ENCODE data around the gene ALCAM. TPM values are rescaled to one million over a fixed set of nuclear protein-coding genes. Genes with fewer than 3 reads are reported as not detected.
"Not testable (repeated sequence)": the region's sequence is repeated elsewhere in the genome, so short reads cannot be mapped to it uniquely, and the experiment has no call there.

The ALCAM gene
- total RNA-seq, 1 donor from 2014 or later, result 28.6 TPM

DNA sequence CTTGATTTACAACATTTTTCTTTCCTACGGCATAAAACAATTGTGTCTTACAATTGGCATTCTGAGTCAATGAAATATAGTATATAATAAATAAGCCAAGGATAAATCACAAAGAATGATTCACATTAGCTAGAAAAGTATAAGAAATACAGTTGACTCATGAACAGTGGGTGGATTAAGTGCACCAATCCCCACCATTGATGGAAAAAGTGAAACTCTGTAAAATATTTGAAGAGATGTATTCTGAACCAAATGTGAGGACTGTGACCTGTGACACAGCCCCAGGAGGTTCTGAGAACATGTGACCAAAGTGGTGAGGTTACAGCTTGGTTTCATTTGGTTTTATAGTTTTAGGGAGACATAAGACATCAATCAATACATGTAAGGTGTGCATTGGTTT, 227.5 kb downstream of the ALCAM start:
- DNase-seq (ENCODE audit: low spot score, unreplicated experiment), result no peak
- Mint-ChIP-seq H3K4me3 (ENCODE audit: low read depth) (no peak overlapping the region), H3K27me3 (no peaks in the 10 kb centered on the region), H3K9me3 (ENCODE audit: low read depth) (peaks cover 4% of the 10 kb centered on the region), H3K36me3 (ENCODE audit: insufficient read depth) (no peaks in the 10 kb centered on the region), H3K4me1 (ENCODE audit: low read depth) (no peaks in the 10 kb centered on the region), H3K27ac (no peak overlapping the region)
- TF ChIP-seq, protein P1, sequence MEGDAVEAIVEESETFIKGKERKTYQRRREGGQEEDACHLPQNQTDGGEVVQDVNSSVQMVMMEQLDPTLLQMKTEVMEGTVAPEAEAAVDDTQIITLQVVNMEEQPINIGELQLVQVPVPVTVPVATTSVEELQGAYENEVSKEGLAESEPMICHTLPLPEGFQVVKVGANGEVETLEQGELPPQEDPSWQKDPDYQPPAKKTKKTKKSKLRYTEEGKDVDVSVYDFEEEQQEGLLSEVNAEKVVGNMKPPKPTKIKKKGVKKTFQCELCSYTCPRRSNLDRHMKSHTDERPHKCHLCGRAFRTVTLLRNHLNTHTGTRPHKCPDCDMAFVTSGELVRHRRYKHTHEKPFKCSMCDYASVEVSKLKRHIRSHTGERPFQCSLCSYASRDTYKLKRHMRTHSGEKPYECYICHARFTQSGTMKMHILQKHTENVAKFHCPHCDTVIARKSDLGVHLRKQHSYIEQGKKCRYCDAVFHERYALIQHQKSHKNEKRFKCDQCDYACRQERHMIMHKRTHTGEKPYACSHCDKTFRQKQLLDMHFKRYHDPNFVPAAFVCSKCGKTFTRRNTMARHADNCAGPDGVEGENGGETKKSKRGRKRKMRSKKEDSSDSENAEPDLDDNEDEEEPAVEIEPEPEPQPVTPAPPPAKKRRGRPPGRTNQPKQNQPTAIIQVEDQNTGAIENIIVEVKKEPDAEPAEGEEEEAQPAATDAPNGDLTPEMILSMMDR (IDR thresholded peaks at IDR 0.05; ENCODE audit: unreplicated experiment), result no peak

DNA sequence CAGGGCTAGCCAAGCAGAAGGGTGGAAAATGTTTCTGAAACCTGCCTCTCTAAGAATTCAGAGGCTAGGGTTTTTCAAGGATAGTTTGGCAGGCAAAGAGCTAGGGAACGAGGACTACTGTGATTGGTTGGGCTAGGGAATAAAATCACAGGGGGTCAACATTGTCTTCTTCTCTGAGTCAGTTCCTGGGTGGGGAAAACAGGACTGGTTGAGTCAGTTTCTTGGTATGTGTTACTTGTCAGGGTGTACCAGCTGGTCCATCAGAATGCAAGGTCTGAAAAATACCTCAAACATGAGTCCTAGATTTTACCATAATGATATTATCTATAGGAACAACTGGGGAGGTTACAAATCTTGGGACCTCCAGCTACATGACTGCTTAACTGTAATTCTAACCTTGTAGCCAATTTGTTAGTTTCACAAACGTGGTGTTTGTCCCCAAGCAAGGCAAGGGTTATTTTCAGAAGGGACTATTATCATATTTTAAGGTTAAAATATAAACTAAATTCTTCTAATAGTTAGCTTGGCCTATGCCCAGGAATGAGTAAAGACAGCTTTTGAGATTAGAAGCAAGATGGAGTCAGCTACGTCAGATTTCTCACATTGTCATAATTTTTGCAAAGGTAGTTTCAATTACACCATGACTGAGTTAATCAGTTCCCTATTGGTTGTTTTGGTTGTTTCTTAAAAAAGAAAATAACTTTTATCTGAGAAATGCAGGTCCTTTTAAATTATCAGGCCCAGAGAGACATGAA, 231.5 kb downstream of the ALCAM start:
- Mint-ChIP-seq H3K27me3 (no peaks in the 10 kb centered on the region), H3K9me3 (ENCODE audit: low read depth) (peaks cover 7% of the 10 kb centered on the region), H3K27ac (no peak overlapping the region), H3K4me3 (ENCODE audit: low read depth) (no peak overlapping the region), H3K36me3 (ENCODE audit: insufficient read depth) (no peaks in the 10 kb centered on the region), H3K4me1 (ENCODE audit: low read depth) (no peaks in the 10 kb centered on the region)
- no peak for DNase-seq (ENCODE audit: low spot score, unreplicated experiment)
- TF ChIP-seq, protein P1 (IDR thresholded peaks at IDR 0.05; ENCODE audit: unreplicated experiment), result no peak

DNA sequence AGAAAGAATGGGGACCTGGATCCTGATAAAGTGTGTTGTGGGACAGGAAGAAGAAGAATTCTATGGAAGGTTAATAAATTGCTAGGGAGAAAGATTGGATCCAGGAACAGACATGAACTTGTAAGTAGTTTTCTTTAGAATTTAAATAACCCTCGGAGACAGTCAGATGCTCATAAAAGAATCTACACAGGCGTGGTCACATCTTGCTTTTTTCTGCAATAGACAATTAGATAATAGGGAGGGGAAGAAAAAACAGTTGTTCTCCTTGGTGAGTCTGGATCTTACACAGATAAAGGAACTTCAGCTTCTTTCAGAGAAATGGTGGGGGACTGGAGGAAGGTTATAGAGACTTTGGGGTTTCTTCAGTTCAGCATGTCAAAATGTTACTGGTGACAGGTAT, 232.6 kb downstream of the ALCAM start:
- H3K4me3 Mint-ChIP-seq (ENCODE audit: low read depth), result no peak overlapping the region
- no peak for DNase-seq (ENCODE audit: low spot score, unreplicated experiment)
- H3K27me3 Mint-ChIP-seq, result no peaks in the 10 kb centered on the region
- H3K36me3 Mint-ChIP-seq (ENCODE audit: insufficient read depth), result no peaks in the 10 kb centered on the region
- TF ChIP-seq, protein P1 (IDR thresholded peaks at IDR 0.05; ENCODE audit: unreplicated experiment), result no peak
- no peaks in the 10 kb centered on the region for H3K4me1 Mint-ChIP-seq (ENCODE audit: low read depth)
- H3K27ac Mint-ChIP-seq, result no peak overlapping the region
- H3K9me3 Mint-ChIP-seq (ENCODE audit: low read depth), result peaks cover 7% of the 10 kb centered on the region

DNA sequence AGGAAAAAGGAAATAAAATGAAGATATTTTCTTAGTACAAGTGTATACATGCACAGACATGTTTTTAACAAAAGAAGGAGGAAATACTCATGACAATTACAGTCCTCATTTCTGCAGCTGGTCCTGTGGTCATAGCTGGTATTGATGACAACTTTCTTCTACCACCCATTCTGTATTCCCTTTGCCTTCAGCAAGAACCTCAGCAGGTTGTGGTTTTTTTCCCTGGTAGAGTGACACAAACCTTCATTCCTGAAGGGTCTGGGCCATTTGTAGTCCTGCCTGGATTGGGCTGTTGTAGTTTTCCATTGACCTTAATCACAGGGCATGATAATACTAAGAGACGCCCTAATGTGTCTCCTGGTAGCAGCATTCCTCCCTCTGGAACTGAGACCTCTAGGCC, 235.0 kb downstream of the ALCAM start:
- not testable (repeated sequence) for H3K36me3 Mint-ChIP-seq (ENCODE audit: insufficient read depth); H3K4me1 Mint-ChIP-seq (ENCODE audit: low read depth); H3K27ac Mint-ChIP-seq; H3K9me3 Mint-ChIP-seq (ENCODE audit: low read depth); H3K27me3 Mint-ChIP-seq; H3K4me3 Mint-ChIP-seq (ENCODE audit: low read depth); DNase-seq (ENCODE audit: low spot score, unreplicated experiment)

DNA sequence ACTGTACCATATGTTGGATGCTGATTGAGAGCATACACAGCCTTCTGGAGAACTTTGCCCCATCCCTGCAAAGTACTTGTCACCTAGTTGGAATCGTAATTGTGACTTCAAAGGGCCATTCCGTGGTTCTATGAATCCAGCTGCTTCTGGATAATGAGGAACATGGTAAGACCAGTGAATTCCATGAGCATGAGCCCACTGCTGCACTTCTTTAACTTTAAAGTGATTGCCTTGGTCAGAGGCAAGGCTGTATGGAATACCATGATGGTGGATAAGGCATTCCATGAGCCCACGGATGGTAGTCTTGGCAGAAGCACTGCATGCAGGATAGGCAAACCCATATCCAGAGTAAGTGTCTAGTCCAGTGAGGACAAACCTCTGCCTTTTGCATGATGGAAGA, 235.6 kb downstream of the ALCAM start:
- H3K36me3 Mint-ChIP-seq (ENCODE audit: insufficient read depth); H3K9me3 Mint-ChIP-seq (ENCODE audit: low read depth); H3K27ac Mint-ChIP-seq; DNase-seq (ENCODE audit: low spot score, unreplicated experiment); H3K4me1 Mint-ChIP-seq (ENCODE audit: low read depth); H3K4me3 Mint-ChIP-seq (ENCODE audit: low read depth); H3K27me3 Mint-ChIP-seq: not testable (repeated sequence)

DNA sequence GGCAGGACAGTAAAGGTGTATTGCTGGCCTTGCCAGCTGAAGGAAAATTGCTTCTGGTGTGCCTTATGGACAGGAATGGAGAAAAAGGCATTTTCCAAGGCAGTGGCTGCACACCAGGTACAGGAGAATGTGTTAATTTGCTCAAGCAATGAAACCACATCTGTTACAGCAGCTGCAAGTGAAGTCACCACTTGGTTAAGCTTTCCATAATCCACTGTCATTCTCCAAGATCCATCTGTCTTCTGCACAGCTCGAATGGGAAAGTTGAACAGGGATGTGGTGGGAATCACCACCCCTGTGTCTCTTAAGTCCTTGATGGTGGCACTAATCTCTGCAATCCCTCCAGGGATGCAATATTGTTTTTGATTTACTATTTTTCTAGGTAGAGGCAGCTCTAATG, 236.8 kb downstream of the ALCAM start:
- H3K4me3 Mint-ChIP-seq (ENCODE audit: low read depth); DNase-seq (ENCODE audit: low spot score, unreplicated experiment); H3K36me3 Mint-ChIP-seq (ENCODE audit: insufficient read depth); H3K9me3 Mint-ChIP-seq (ENCODE audit: low read depth); H3K4me1 Mint-ChIP-seq (ENCODE audit: low read depth); H3K27ac Mint-ChIP-seq; H3K27me3 Mint-ChIP-seq: not testable (repeated sequence)

DNA sequence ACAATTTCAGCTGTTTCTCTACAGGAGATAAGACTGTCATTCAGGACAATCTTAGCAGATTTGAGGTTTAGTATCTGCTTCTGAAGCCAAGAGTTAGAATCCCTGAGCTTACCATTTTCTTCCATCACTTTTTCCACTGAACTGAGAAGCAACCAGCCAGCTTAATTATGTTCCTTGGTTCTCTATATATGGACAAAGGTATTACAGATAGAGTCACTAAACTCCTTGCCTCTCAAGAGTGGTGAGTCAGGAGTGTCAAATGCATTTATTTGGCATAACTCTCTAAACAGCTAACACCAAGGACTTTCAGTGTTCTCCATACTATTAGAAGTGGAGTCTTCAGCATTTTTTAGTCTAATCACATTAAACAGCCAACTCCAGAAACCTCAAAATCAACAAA, 239.3 kb downstream of the ALCAM start:
- H3K36me3 Mint-ChIP-seq (ENCODE audit: insufficient read depth), result no peaks in the 10 kb centered on the region
- TF ChIP-seq, protein P1 (IDR thresholded peaks at IDR 0.05; ENCODE audit: unreplicated experiment), result no peak
- H3K4me1 Mint-ChIP-seq (ENCODE audit: low read depth), result no peaks in the 10 kb centered on the region
- H3K27ac Mint-ChIP-seq, result no peak overlapping the region
- H3K27me3 Mint-ChIP-seq, result peaks cover 7% of the 10 kb centered on the region
- H3K9me3 Mint-ChIP-seq (ENCODE audit: low read depth), result peaks cover 2% of the 10 kb centered on the region
- no peak overlapping the region for H3K4me3 Mint-ChIP-seq (ENCODE audit: low read depth)
- no peak for DNase-seq (ENCODE audit: low spot score, unreplicated experiment)
